ENCODE results near the gene MYOF.
A peak's percentile ranks its signal among the peaks of the same experiment; 100 is the strongest.

Gene MYOF

GRCh38 chr10:93342366-93342765 is 139.8 kb downstream of the MYOF start:
- Histone ChIP-seq H3K4me1 (ENCODE audit: control insufficient read depth, insufficient read depth, low read length) (peaks cover 9% of the 10 kb centered on the region), H3K9ac (ENCODE audit: low read length) (no peak overlapping the region), H3K4me3 (ENCODE audit: low read depth, low read length) (no peak overlapping the region), H3K27ac (ENCODE audit: low read depth, low read length) (no peak overlapping the region), H3K27me3 (ENCODE audit: control insufficient read depth, insufficient read depth, low read length) (no peaks in the 10 kb centered on the region), H3K36me3 (ENCODE audit: control insufficient read depth, insufficient read depth, low read length) (no peaks in the 10 kb centered on the region), H3K9me3 (ENCODE audit: control insufficient read depth, insufficient read depth, low read depth, low read length) (no peaks in the 10 kb centered on the region)

GRCh38 chr10:93337309-93337721 is 144.8 kb downstream of the MYOF start:
- Histone ChIP-seq H3K27ac (ENCODE audit: low read depth, low read length) (no peak overlapping the region), H3K9ac (ENCODE audit: low read length) (no peak overlapping the region), H3K36me3 (ENCODE audit: control insufficient read depth, insufficient read depth, low read length) (no peaks in the 10 kb centered on the region; the same call in 1 of the 2 replicates), H3K4me3 (ENCODE audit: low read depth, low read length) (no peak overlapping the region), H3K9me3 (ENCODE audit: control insufficient read depth, insufficient read depth, low read depth, low read length) (no peaks in the 10 kb centered on the region), H3K27me3 (ENCODE audit: control insufficient read depth, insufficient read depth, low read length) (no peaks in the 10 kb centered on the region), H3K4me1 (ENCODE audit: control insufficient read depth, insufficient read depth, low read length) (peaks cover 26% of the 10 kb centered on the region)

- no peak overlapping the region for H3K27ac ChIP-seq (ENCODE audit: low read depth, low read length)
- H3K36me3 ChIP-seq (ENCODE audit: control insufficient read depth, insufficient read depth, low read length), result no peaks in the 10 kb centered on the region; the same call in 1 of the 2 replicates
- no peak overlapping the region for H3K9ac ChIP-seq (ENCODE audit: low read length)
- H3K9me3 ChIP-seq (ENCODE audit: control insufficient read depth, insufficient read depth, low read depth, low read length), result no peaks in the 10 kb centered on the region
- no peak overlapping the region for H3K4me3 ChIP-seq (ENCODE audit: low read depth, low read length)
- no peaks in the 10 kb centered on the region for H3K27me3 ChIP-seq (ENCODE audit: control insufficient read depth, insufficient read depth, low read length)
- peaks cover 26% of the 10 kb centered on the region for H3K4me1 ChIP-seq (ENCODE audit: control insufficient read depth, insufficient read depth, low read length)
These were observed 145.5 kb downstream of the MYOF start for GRCh38 chr10:93336678-93337077.

GRCh38 chr10:93336110-93336509 is 146.0 kb downstream of the MYOF start:
- H3K4me1 ChIP-seq (ENCODE audit: control insufficient read depth, insufficient read depth, low read length), result peaks cover 29% of the 10 kb centered on the region
- H3K4me3 ChIP-seq (ENCODE audit: low read depth, low read length), result no peak overlapping the region
- no peaks in the 10 kb centered on the region for H3K27me3 ChIP-seq (ENCODE audit: control insufficient read depth, insufficient read depth, low read length)
- no peak overlapping the region for H3K27ac ChIP-seq (ENCODE audit: low read depth, low read length)
- H3K9ac ChIP-seq (ENCODE audit: low read length), result no peak overlapping the region
- H3K9me3 ChIP-seq (ENCODE audit: control insufficient read depth, insufficient read depth, low read depth, low read length), result no peaks in the 10 kb centered on the region
- no peaks in the 10 kb centered on the region; the same call in 1 of the 2 replicates for H3K36me3 ChIP-seq (ENCODE audit: control insufficient read depth, insufficient read depth, low read length)

- no peaks in the 10 kb centered on the region for H3K27me3 ChIP-seq (ENCODE audit: control insufficient read depth, insufficient read depth, low read length)
- no peak overlapping the region for H3K9ac ChIP-seq (ENCODE audit: low read length)
- no peaks in the 10 kb centered on the region; the same call in 1 of the 2 replicates for H3K36me3 ChIP-seq (ENCODE audit: control insufficient read depth, insufficient read depth, low read length)
- H3K4me1 ChIP-seq (ENCODE audit: control insufficient read depth, insufficient read depth, low read length), result peaks cover 29% of the 10 kb centered on the region
- no peaks in the 10 kb centered on the region for H3K9me3 ChIP-seq (ENCODE audit: control insufficient read depth, insufficient read depth, low read depth, low read length)
- no peak overlapping the region for H3K27ac ChIP-seq (ENCODE audit: low read depth, low read length)
- H3K4me3 ChIP-seq (ENCODE audit: low read depth, low read length), result no peak overlapping the region
These were observed 147.2 kb downstream of the MYOF start for GRCh38 chr10:93334901-93335327.

GRCh38 chr10:93334181-93334580 is 148.0 kb downstream of the MYOF start:
- Histone ChIP-seq H3K27me3 (ENCODE audit: control insufficient read depth, insufficient read depth, low read length) (no peaks in the 10 kb centered on the region), H3K4me1 (ENCODE audit: control insufficient read depth, insufficient read depth, low read length) (peaks cover 29% of the 10 kb centered on the region), H3K9me3 (ENCODE audit: control insufficient read depth, insufficient read depth, low read depth, low read length) (no peaks in the 10 kb centered on the region), H3K9ac (ENCODE audit: low read length) (no peak overlapping the region), H3K4me3 (ENCODE audit: low read depth, low read length) (no peak overlapping the region), H3K36me3 (ENCODE audit: control insufficient read depth, insufficient read depth, low read length) (no peaks in the 10 kb centered on the region; the same call in 1 of the 2 replicates), H3K27ac (ENCODE audit: low read depth, low read length) (no peak overlapping the region; the same call in 1 of the 2 replicates)

GRCh38 chr10:93333278-93333978 is 148.7 kb downstream of the MYOF start:
- Histone ChIP-seq H3K9ac (ENCODE audit: low read length) (no peak overlapping the region), H3K27me3 (ENCODE audit: control insufficient read depth, insufficient read depth, low read length) (no peaks in the 10 kb centered on the region), H3K4me3 (ENCODE audit: low read depth, low read length) (no peak overlapping the region), H3K4me1 (ENCODE audit: control insufficient read depth, insufficient read depth, low read length) (peaks cover 29% of the 10 kb centered on the region), H3K36me3 (ENCODE audit: control insufficient read depth, insufficient read depth, low read length) (no peaks in the 10 kb centered on the region; the same call in 1 of the 2 replicates), H3K27ac (ENCODE audit: low read depth, low read length) (no peak overlapping the region; the same call in 1 of the 2 replicates), H3K9me3 (ENCODE audit: control insufficient read depth, insufficient read depth, low read depth, low read length) (no peaks in the 10 kb centered on the region)

GRCh38 chr10:93330824-93331223 is 151.3 kb downstream of the MYOF start:
- no peak overlapping the region for H3K4me3 ChIP-seq (ENCODE audit: low read depth, low read length)
- 0 out of 2 replicates have a peak, but pooled peaks cover 4% of the 10 kb centered on the region for H3K9me3 ChIP-seq (ENCODE audit: control insufficient read depth, insufficient read depth, low read depth, low read length)
- no peaks in the 10 kb centered on the region for H3K27me3 ChIP-seq (ENCODE audit: control insufficient read depth, insufficient read depth, low read length)
- H3K27ac ChIP-seq (ENCODE audit: low read depth, low read length), result no peak overlapping the region
- H3K9ac ChIP-seq (ENCODE audit: low read length), result no peak overlapping the region
- no peaks in the 10 kb centered on the region for H3K36me3 ChIP-seq (ENCODE audit: control insufficient read depth, insufficient read depth, low read length)
- H3K4me1 ChIP-seq (ENCODE audit: control insufficient read depth, insufficient read depth, low read length), result peaks cover 29% of the 10 kb centered on the region

- Histone ChIP-seq H3K9me3 (ENCODE audit: control insufficient read depth, insufficient read depth, low read depth, low read length) (no peaks in the 10 kb centered on the region), H3K36me3 (ENCODE audit: control insufficient read depth, insufficient read depth, low read length) (peaks cover 17% of the 10 kb centered on the region), H3K27me3 (ENCODE audit: control insufficient read depth, insufficient read depth, low read length) (no peaks in the 10 kb centered on the region), H3K9ac (ENCODE audit: low read length) (no peak overlapping the region), H3K27ac (ENCODE audit: low read depth, low read length) (no peak overlapping the region), H3K4me3 (ENCODE audit: low read depth, low read length) (no peak overlapping the region), H3K4me1 (ENCODE audit: control insufficient read depth, insufficient read depth, low read length) (peaks cover 21% of the 10 kb centered on the region; the same call in 1 of the 2 replicates)
These were observed 162.2 kb downstream of the MYOF start for GRCh38 chr10:93319896-93320295.

- peaks cover 21% of the 10 kb centered on the region; the same call in 1 of the 2 replicates for H3K4me1 ChIP-seq (ENCODE audit: control insufficient read depth, insufficient read depth, low read length)
- H3K36me3 ChIP-seq (ENCODE audit: control insufficient read depth, insufficient read depth, low read length), result peaks cover 17% of the 10 kb centered on the region
These were observed 163.0 kb downstream of the MYOF start for GRCh38 chr10:93319096-93319495.

GRCh38 chr10:93315246-93315645 is 166.9 kb downstream of the MYOF start:
- H3K4me3 ChIP-seq (ENCODE audit: low read depth, low read length), result no peak overlapping the region
- H3K9ac ChIP-seq (ENCODE audit: low read length), result peak overlapping the region; percentile 38
- no peaks in the 10 kb centered on the region for H3K9me3 ChIP-seq (ENCODE audit: control insufficient read depth, insufficient read depth, low read depth, low read length)
- H3K4me1 ChIP-seq (ENCODE audit: control insufficient read depth, insufficient read depth, low read length), result peaks cover 21% of the 10 kb centered on the region; the same call in 1 of the 2 replicates
- peaks cover 2% of the 10 kb centered on the region; the same call in 1 of the 2 replicates for H3K36me3 ChIP-seq (ENCODE audit: control insufficient read depth, insufficient read depth, low read length)
- H3K27me3 ChIP-seq (ENCODE audit: control insufficient read depth, insufficient read depth, low read length), result no peaks in the 10 kb centered on the region
- H3K27ac ChIP-seq (ENCODE audit: low read depth, low read length), result no peak overlapping the region; the same call in 1 of the 2 replicates

More at GRCh38 chr10:93319096-93319495, 163.0 kb downstream of the MYOF start:
- no peaks in the 10 kb centered on the region for H3K27me3 ChIP-seq (ENCODE audit: control insufficient read depth, insufficient read depth, low read length)
- no peaks in the 10 kb centered on the region for H3K9me3 ChIP-seq (ENCODE audit: control insufficient read depth, insufficient read depth, low read depth, low read length)
- H3K4me3 ChIP-seq (ENCODE audit: low read depth, low read length), result no peak overlapping the region
- H3K9ac ChIP-seq (ENCODE audit: low read length), result no peak overlapping the region
- no peak overlapping the region for H3K27ac ChIP-seq (ENCODE audit: low read depth, low read length)
